HG02588 (cell line): ENCODE results near the gene SPIRE1.
"Not testable (repeated sequence)": the region's sequence is repeated elsewhere in the genome, so short reads cannot be mapped to it uniquely, and the experiment has no call there.

ENCODE experiments used
- ATAC-seq: cut with Tn5 transposase; IDR thresholded peaks from one replicate; pipeline ENCODE4 v1.9.1; 2021; ENCODE audit warnings: mild to moderate bottlenecking, moderate library complexity; ENCODE audit not compliant: unreplicated experiment

The SPIRE1 gene

GRCh38 chr18:12556946-12557806, 100.7 kb downstream of the SPIRE1 start:
- ATAC-seq: no peak

- ATAC-seq: no peak
Observed at GRCh38 chr18:12554796-12555388, 103.0 kb downstream of the SPIRE1 start.

GRCh38 chr18:12552879-12553242, 105.0 kb downstream of the SPIRE1 start:
- ATAC-seq: no peak

GRCh38 chr18:12551943-12552878, 105.7 kb downstream of the SPIRE1 start:
- not testable (repeated sequence) for ATAC-seq

GRCh38 chr18:12551466-12551865, 106.4 kb downstream of the SPIRE1 start:
- not testable (repeated sequence) for ATAC-seq

GRCh38 chr18:12543697-12544096, 114.2 kb downstream of the SPIRE1 start:
- no peak for ATAC-seq

- no peak for ATAC-seq
Observed at GRCh38 chr18:12540751-12541150, 117.2 kb downstream of the SPIRE1 start.

GRCh38 chr18:12539158-12539557, 118.7 kb downstream of the SPIRE1 start:
- not testable (repeated sequence) for ATAC-seq

GRCh38 chr18:12534820-12535219, 123.1 kb downstream of the SPIRE1 start:
- no peak for ATAC-seq

- no peak for ATAC-seq
Observed at GRCh38 chr18:12532661-12533060, 125.2 kb downstream of the SPIRE1 start.

- no peak for ATAC-seq
Observed at GRCh38 chr18:12531749-12532148, 126.2 kb downstream of the SPIRE1 start.

GRCh38 chr18:12520442-12520992, 137.4 kb downstream of the SPIRE1 start:
- no peak for ATAC-seq

- ATAC-seq: no peak
Observed at GRCh38 chr18:12518832-12519531, 138.9 kb downstream of the SPIRE1 start.

- no peak for ATAC-seq
Observed at GRCh38 chr18:12518326-12518725, 139.6 kb downstream of the SPIRE1 start.

GRCh38 chr18:12517142-12517825, 140.6 kb downstream of the SPIRE1 start:
- ATAC-seq: no peak

- ATAC-seq: no peak
Observed at GRCh38 chr18:12516049-12516630, 141.8 kb downstream of the SPIRE1 start.

GRCh38 chr18:12515550-12515949, 142.4 kb downstream of the SPIRE1 start:
- ATAC-seq: no peak

- no peak for ATAC-seq
Observed at GRCh38 chr18:12507007-12507406, 150.9 kb downstream of the SPIRE1 start.

GRCh38 chr18:12500986-12501385, 156.9 kb downstream of the SPIRE1 start:
- no peak for ATAC-seq
